Astrocyte of the spinal cord (primary cell): ENCODE data around the gene PCDHGA2.
"Not testable (repeated sequence)": the region's sequence is repeated elsewhere in the genome, so short reads cannot be mapped to it uniquely, and the experiment has no call there.

ENCODE experiments used
- DNase-seq: peaks from one replicate; pipeline ENCODE4 v3.0.0; 2011; ENCODE audit warnings: low read depth, low spot score
- H3K4me3 ChIP-seq: 2 replicates; pipeline ENCODE4 v1.5.1; 2011; ENCODE audit warnings: low read depth, mild to moderate bottlenecking, low read length, moderate library complexity
- CTCF ChIP-seq: IDR thresholded peaks from 2 replicates; pipeline ENCODE4 v1.5.1; 2012; ENCODE audit warnings: low read depth, mild to moderate bottlenecking, low read length, inconsistent platforms
- in situ Hi-C: cut with HindIII; loops from 2 replicates; pipeline ENCODE4 v1.10.0; 2017; ENCODE audit warnings: low sequenced_read_pairs

The PCDHGA2 gene

GRCh38 chr5:141387557-141388311 lies 49.2 kb downstream of the PCDHGA2 start, which contains the start of gene PCDHGB4:
PCDHGB4 (plus strand) TSS chr5:141387698; CDS start chr5:141387885, 187 bp downstream.
- peak within 1 kb of the TSS; percentile 33 for H3K4me3 ChIP-seq
- DNase-seq: peak; percentile 55
- TF ChIP-seq CTCF: peak; percentile 53
- in situ Hi-C loops: not testable (repeated sequence)

GRCh38 chr5:141388661-141389060 lies 50.1 kb downstream of the PCDHGA2 start:
- no peak overlapping the region for H3K4me3 ChIP-seq
- DNase-seq: no peak
- in situ Hi-C loops: no loop called here
- TF ChIP-seq CTCF: no peak

GRCh38 chr5:141389153-141390042 lies 50.8 kb downstream of the PCDHGA2 start:
- DNase-seq: no peak
- H3K4me3 ChIP-seq: no peak overlapping the region
- in situ Hi-C loops: no loop called here
- no peak for TF ChIP-seq CTCF

GRCh38 chr5:141392429-141393198 lies 54.1 kb downstream of the PCDHGA2 start, which contains the start of gene PCDHGA8:
PCDHGA8 (plus strand) TSS chr5:141392633; CDS start chr5:141392814, 181 bp downstream.
- in situ Hi-C loops: no loop called here
- peak; percentile 13 for TF ChIP-seq CTCF
- no peak within 1 kb of the TSS for H3K4me3 ChIP-seq
- DNase-seq: no peak
